SK-N-MC (cell line): ENCODE data around the gene ITGBL1.

ENCODE experiments used
- DNase-seq: peaks from one replicate; pipeline ENCODE4 v3.0.0-alpha.2; 2011; ENCODE audit warnings: low read depth, low spot score
- H3K27ac ChIP-seq: fragments of 200-600 bp; sonication (generic); 2 replicates; pipeline ENCODE4 v1.5.1; 2016; ENCODE audit warnings: mixed run types
- H3K36me3 ChIP-seq: fragments of 200-600 bp; sonication (generic); 2 replicates; pipeline ENCODE4 v1.6.1; 2017; ENCODE audit warnings: antibody characterized with exemption, low read length, mixed read lengths; ENCODE audit not compliant: insufficient read depth
- H3K4me3 ChIP-seq: fragments of 200-600 bp; sonication (generic); 2 replicates; pipeline ENCODE4 v1.5.1; 2016
- H3K9ac ChIP-seq: fragments of 200-600 bp; sonication (generic); 2 replicates; pipeline ENCODE4 v1.8.0; 2017; ENCODE audit warnings: mixed run types, mixed read lengths; ENCODE audit not compliant: insufficient read length
- H3K9me3 ChIP-seq: fragments of 200-600 bp; sonication (generic); 2 replicates; pipeline ENCODE4 v1.6.1; 2017; ENCODE audit warnings: low read depth, mild to moderate bottlenecking, antibody characterized with exemption, low read length, moderate library complexity, mixed read lengths
- EZH2 ChIP-seq: fragments of 200-600 bp; sonication (generic); IDR thresholded peaks from one replicate; pipeline ENCODE4 v1.6.1; 2017; ENCODE audit warnings: antibody characterized with exemption
- FOXP2 ChIP-seq: optimal IDR thresholded peaks from 2 replicates; pipeline ENCODE3; 2011; ENCODE audit warnings: mild to moderate bottlenecking, moderate library complexity; ENCODE audit not compliant: insufficient read depth; ENCODE audit errors: extremely low read length, control extremely low read depth
- POLR2AphosphoS5 ChIP-seq: IDR thresholded peaks from 2 replicates; pipeline ENCODE4 v1.6.1; 2012; ENCODE audit warnings: mild to moderate bottlenecking, low read depth, low read length, borderline replicate concordance

The ITGBL1 gene

GRCh38 chr13:101467415-101467814 is 14.9 kb downstream of the ITGBL1 start:
- Histone ChIP-seq H3K9ac (no peak overlapping the region), H3K9me3 (no peaks in the 10 kb centered on the region), H3K36me3 (no peaks in the 10 kb centered on the region), H3K4me3 (no peak overlapping the region), H3K27ac (no peak overlapping the region)
- TF ChIP-seq FOXP2 (no peak), EZH2 (no peak), POLR2AphosphoS5 (no peak)
- no peak for DNase-seq

- H3K4me3 ChIP-seq: no peak overlapping the region
- DNase-seq: no peak
Observed at GRCh38 chr13:101473458-101473857, 21.0 kb downstream of the ITGBL1 start.

GRCh38 chr13:101474419-101474957 is 22.0 kb downstream of the ITGBL1 start:
- Histone ChIP-seq H3K9me3 (no peaks in the 10 kb centered on the region), H3K9ac (no peak overlapping the region), H3K36me3 (no peaks in the 10 kb centered on the region), H3K4me3 (no peak overlapping the region), H3K27ac (no peak overlapping the region)
- TF ChIP-seq FOXP2 (no peak), POLR2AphosphoS5 (no peak), EZH2 (no peak)
- DNase-seq: no peak

More at GRCh38 chr13:101473458-101473857, 21.0 kb downstream of the ITGBL1 start:
- Histone ChIP-seq H3K36me3 (no peaks in the 10 kb centered on the region), H3K9me3 (no peaks in the 10 kb centered on the region), H3K9ac (no peak overlapping the region), H3K27ac (no peak overlapping the region)
- TF ChIP-seq FOXP2 (no peak), EZH2 (no peak), POLR2AphosphoS5 (no peak)

- Histone ChIP-seq H3K27ac (no peak overlapping the region), H3K9ac (no peak overlapping the region), H3K36me3 (no peaks in the 10 kb centered on the region), H3K4me3 (no peak overlapping the region), H3K9me3 (no peaks in the 10 kb centered on the region)
- TF ChIP-seq EZH2 (no peak), FOXP2 (no peak), POLR2AphosphoS5 (no peak)
- DNase-seq: no peak
Observed at GRCh38 chr13:101475536-101475935, 23.1 kb downstream of the ITGBL1 start.

GRCh38 chr13:101481421-101481820 is 28.9 kb downstream of the ITGBL1 start:
- TF ChIP-seq EZH2: no peak
- TF ChIP-seq FOXP2: no peak
- TF ChIP-seq POLR2AphosphoS5: no peak
- Histone ChIP-seq H3K9me3 (no peaks in the 10 kb centered on the region), H3K36me3 (no peaks in the 10 kb centered on the region), H3K4me3 (no peak overlapping the region), H3K27ac (no peak overlapping the region), H3K9ac (no peak overlapping the region)
- no peak for DNase-seq

GRCh38 chr13:101486708-101487437 is 34.4 kb downstream of the ITGBL1 start:
- DNase-seq: no peak
- Histone ChIP-seq H3K4me3 (no peak overlapping the region), H3K36me3 (no peaks in the 10 kb centered on the region), H3K9ac (no peak overlapping the region), H3K9me3 (no peaks in the 10 kb centered on the region), H3K27ac (no peak overlapping the region)
- TF ChIP-seq FOXP2 (no peak), EZH2 (no peak), POLR2AphosphoS5 (no peak)

GRCh38 chr13:101487438-101487830 is 35.0 kb downstream of the ITGBL1 start:
- TF ChIP-seq FOXP2: no peak
- TF ChIP-seq EZH2: no peak
- no peak for TF ChIP-seq POLR2AphosphoS5
- Histone ChIP-seq H3K9me3 (no peaks in the 10 kb centered on the region), H3K36me3 (no peaks in the 10 kb centered on the region), H3K4me3 (no peak overlapping the region), H3K27ac (no peak overlapping the region), H3K9ac (no peak overlapping the region)
- no peak for DNase-seq

GRCh38 chr13:101488734-101489133 is 36.3 kb downstream of the ITGBL1 start:
- no peak for DNase-seq
- Histone ChIP-seq H3K9me3 (no peaks in the 10 kb centered on the region), H3K4me3 (no peak overlapping the region), H3K36me3 (no peaks in the 10 kb centered on the region), H3K9ac (no peak overlapping the region), H3K27ac (no peak overlapping the region)
- TF ChIP-seq EZH2 (no peak), FOXP2 (no peak)

- TF ChIP-seq EZH2 (no peak), FOXP2 (no peak), POLR2AphosphoS5 (no peak)
- Histone ChIP-seq H3K27ac (peak overlapping the region; percentile 57; the same call in 1 of the 2 replicates), H3K4me3 (no peak overlapping the region)
Observed at GRCh38 chr13:101489643-101490405, 37.3 kb downstream of the ITGBL1 start.

More at GRCh38 chr13:101489643-101490405, 37.3 kb downstream of the ITGBL1 start:
- no peak overlapping the region for H3K9ac ChIP-seq
- DNase-seq: no peak
- no peaks in the 10 kb centered on the region for H3K9me3 ChIP-seq
- no peaks in the 10 kb centered on the region for H3K36me3 ChIP-seq
